ENCODE measurements around the gene DOCK2. TPM values are rescaled to one million over a fixed set of nuclear protein-coding genes. Genes with fewer than 3 reads are reported as not detected.

DOCK2 gene
- total and polyA plus RNA-seq, 2 donors (not counting 1 experiment from before 2014, with no cell fraction given), result 112 to 330 TPM

DNA sequence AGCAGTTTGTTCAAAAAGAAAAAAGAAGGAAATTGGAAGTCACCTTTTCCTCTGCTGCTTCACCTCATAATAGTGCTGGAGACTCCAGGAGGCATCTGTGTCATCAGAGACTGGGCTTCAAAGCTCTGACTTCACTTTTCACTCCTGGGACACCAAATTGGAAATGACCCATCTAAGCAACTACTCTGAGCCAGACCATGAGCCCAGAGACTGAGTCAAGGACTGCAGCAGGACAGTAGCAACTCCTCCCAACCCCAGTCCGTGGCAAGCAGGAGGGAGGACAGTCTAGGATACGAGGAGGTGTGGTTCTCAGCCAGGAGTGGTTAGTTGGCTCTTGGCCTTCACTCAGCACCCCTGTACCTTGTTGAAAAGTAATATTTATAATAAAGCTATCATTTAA is 211.7 kb downstream of the DOCK2 start:
- intact Hi-C loops (cut with micrococcal nuclease), result no loop called here
- no peak overlapping the region for H3K9ac ChIP-seq (ENCODE audit: low read length)
- DNase-seq (no peak), ATAC-seq (ENCODE audit: low read depth) (no peak)
- no peak overlapping the region for H3K4me3 Mint-ChIP-seq
- H3K4me2 ChIP-seq (replicated peaks; ENCODE audit: low read depth, low read length, poor library complexity, severe bottlenecking), result no peak overlapping the region
- peaks cover 10% of the 10 kb centered on the region for H3K9me3 Mint-ChIP-seq (ENCODE audit: insufficient read depth)
- no peaks in the 10 kb centered on the region for H3K27me3 Mint-ChIP-seq
- no peak overlapping the region for H2AFZ ChIP-seq (ENCODE audit: insufficient read depth, low read depth, low read length, poor library complexity, severe bottlenecking)
- H3K36me3 ChIP-seq (replicated peaks in 1 of 2; ENCODE audit: control extremely low read depth in 1 of 2, control insufficient read depth in 1 of 2, extremely low read depth in 1 of 2, insufficient read depth in 2 of 2, low read length in 1 of 2), result peaks cover 11 to 64% of the 10 kb centered on the region in 2 experiments
- peaks cover 1 to 18% (median 12%) of the 10 kb centered on the region in 3 donors for H3K9me3 ChIP-seq (ENCODE audit: control extremely low read depth in 1 of 3, control insufficient read depth in 2 of 3, insufficient read depth in 1 of 3, low read length in 2 of 3)
- H3K27ac ChIP-seq (ENCODE audit: low read length in 2 of 2), result no peak overlapping the region
- no peaks in the 10 kb centered on the region for H3K27me3 ChIP-seq (replicated peaks in 1 of 4; ENCODE audit: control extremely low read depth in 1 of 4, control insufficient read depth in 3 of 4, insufficient read depth in 4 of 4, low read length in 3 of 4)
- H3K4me1 ChIP-seq (ENCODE audit: control insufficient read depth in 2 of 2, insufficient read depth in 2 of 2, low read length in 2 of 2), result no peaks in the 10 kb centered on the region
- POLR2A ChIA-PET, result no interaction called here
- no peak overlapping the region for H3K27ac Mint-ChIP-seq
- TF ChIP-seq, protein P1, sequence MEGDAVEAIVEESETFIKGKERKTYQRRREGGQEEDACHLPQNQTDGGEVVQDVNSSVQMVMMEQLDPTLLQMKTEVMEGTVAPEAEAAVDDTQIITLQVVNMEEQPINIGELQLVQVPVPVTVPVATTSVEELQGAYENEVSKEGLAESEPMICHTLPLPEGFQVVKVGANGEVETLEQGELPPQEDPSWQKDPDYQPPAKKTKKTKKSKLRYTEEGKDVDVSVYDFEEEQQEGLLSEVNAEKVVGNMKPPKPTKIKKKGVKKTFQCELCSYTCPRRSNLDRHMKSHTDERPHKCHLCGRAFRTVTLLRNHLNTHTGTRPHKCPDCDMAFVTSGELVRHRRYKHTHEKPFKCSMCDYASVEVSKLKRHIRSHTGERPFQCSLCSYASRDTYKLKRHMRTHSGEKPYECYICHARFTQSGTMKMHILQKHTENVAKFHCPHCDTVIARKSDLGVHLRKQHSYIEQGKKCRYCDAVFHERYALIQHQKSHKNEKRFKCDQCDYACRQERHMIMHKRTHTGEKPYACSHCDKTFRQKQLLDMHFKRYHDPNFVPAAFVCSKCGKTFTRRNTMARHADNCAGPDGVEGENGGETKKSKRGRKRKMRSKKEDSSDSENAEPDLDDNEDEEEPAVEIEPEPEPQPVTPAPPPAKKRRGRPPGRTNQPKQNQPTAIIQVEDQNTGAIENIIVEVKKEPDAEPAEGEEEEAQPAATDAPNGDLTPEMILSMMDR (IDR thresholded peaks at IDR 0.05), result no peak
- TF ChIP-seq EZH2 (IDR thresholded peaks at IDR 0.05; ENCODE audit: borderline replicate concordance, insufficient read depth, low read depth, low read length, poor library complexity, severe bottlenecking), result no peak
- no peaks in the 10 kb centered on the region for H3K4me1 Mint-ChIP-seq
- no CpG with 5 or more reads among the region's 2 CpGs for WGBS (ENCODE audit: insufficient coverage)
- no peak overlapping the region for H3K4me3 ChIP-seq (ENCODE audit: control extremely low read depth in 1 of 5, extremely low read depth in 1 of 5, insufficient read depth in 1 of 5, low read depth in 2 of 5, low read length in 4 of 5)
- H4K20me1 ChIP-seq (ENCODE audit: control insufficient read depth, insufficient read depth, low read length, poor library complexity, severe bottlenecking), result peaks cover 8% of the 10 kb centered on the region
- peaks cover 11% of the 10 kb centered on the region for H3K79me2 ChIP-seq (ENCODE audit: control insufficient read depth, insufficient read depth, low read length)
- CTCF ChIA-PET, result no interaction called here

DNA sequence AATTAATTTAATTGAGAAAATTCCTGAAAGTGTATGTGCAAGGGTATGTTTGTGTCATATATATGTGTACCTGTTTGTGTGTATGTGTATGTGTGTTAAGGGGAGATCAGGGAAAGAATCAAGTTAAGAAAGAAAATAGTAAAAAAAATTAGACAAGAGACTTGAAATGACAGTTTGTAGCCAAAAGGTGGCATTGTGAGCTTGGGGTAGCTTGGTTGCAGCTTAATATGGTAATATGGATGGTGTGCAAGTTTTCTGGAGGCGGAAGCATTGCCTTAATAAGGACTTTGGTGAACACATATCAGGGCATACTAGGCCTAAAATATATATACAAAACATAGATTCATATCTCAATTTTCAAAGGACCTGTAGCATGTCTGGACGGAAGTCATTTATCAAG is 213.3 kb downstream of the DOCK2 start:
- H3K27ac ChIP-seq (ENCODE audit: low read length in 2 of 2), result no peak overlapping the region
- no peak overlapping the region for H3K27ac Mint-ChIP-seq
- H3K4me2 ChIP-seq (replicated peaks; ENCODE audit: low read depth, low read length, poor library complexity, severe bottlenecking), result no peak overlapping the region
- intact Hi-C loops (cut with micrococcal nuclease), result no loop called here
- TF ChIP-seq EZH2 (IDR thresholded peaks at IDR 0.05; ENCODE audit: borderline replicate concordance, insufficient read depth, low read depth, low read length, poor library complexity, severe bottlenecking), result no peak
- TF ChIP-seq, protein P1 (IDR thresholded peaks at IDR 0.05), result no peak
- H3K27me3 ChIP-seq (replicated peaks in 1 of 4; ENCODE audit: control extremely low read depth in 1 of 4, control insufficient read depth in 3 of 4, insufficient read depth in 4 of 4, low read length in 3 of 4), result no peaks in the 10 kb centered on the region
- H2AFZ ChIP-seq (ENCODE audit: insufficient read depth, low read depth, low read length, poor library complexity, severe bottlenecking), result no peak overlapping the region
- CTCF ChIA-PET, result no interaction called here
- ATAC-seq (ENCODE audit: low read depth) (no peak), DNase-seq (no peak)
- no CpG with 5 or more reads among the region's 2 CpGs for WGBS (ENCODE audit: insufficient coverage)
- no peaks in the 10 kb centered on the region for H3K4me1 ChIP-seq (ENCODE audit: control insufficient read depth in 2 of 2, insufficient read depth in 2 of 2, low read length in 2 of 2)
- H3K9ac ChIP-seq (ENCODE audit: low read length), result no peak overlapping the region
- peaks cover 10% of the 10 kb centered on the region for H3K9me3 Mint-ChIP-seq (ENCODE audit: insufficient read depth)
- POLR2A ChIA-PET, result no interaction called here
- peaks cover 1 to 18% (median 12%) of the 10 kb centered on the region in 3 donors for H3K9me3 ChIP-seq (ENCODE audit: control extremely low read depth in 1 of 3, control insufficient read depth in 2 of 3, insufficient read depth in 1 of 3, low read length in 2 of 3)
- no peaks in the 10 kb centered on the region for H3K27me3 Mint-ChIP-seq
- H3K79me2 ChIP-seq (ENCODE audit: control insufficient read depth, insufficient read depth, low read length), result peaks cover 18% of the 10 kb centered on the region
- H3K4me3 ChIP-seq (ENCODE audit: control extremely low read depth in 1 of 5, extremely low read depth in 1 of 5, insufficient read depth in 1 of 5, low read depth in 2 of 5, low read length in 4 of 5), result no peak overlapping the region
- peaks cover 7 to 64% of the 10 kb centered on the region in 2 experiments for H3K36me3 ChIP-seq (replicated peaks in 1 of 2; ENCODE audit: control extremely low read depth in 1 of 2, control insufficient read depth in 1 of 2, extremely low read depth in 1 of 2, insufficient read depth in 2 of 2, low read length in 1 of 2)
- no peaks in the 10 kb centered on the region for H3K4me1 Mint-ChIP-seq
- H4K20me1 ChIP-seq (ENCODE audit: control insufficient read depth, insufficient read depth, low read length, poor library complexity, severe bottlenecking), result peaks cover 4% of the 10 kb centered on the region
- no peak overlapping the region for H3K4me3 Mint-ChIP-seq
